ENCODE results near the gene UBA7.

DNA sequence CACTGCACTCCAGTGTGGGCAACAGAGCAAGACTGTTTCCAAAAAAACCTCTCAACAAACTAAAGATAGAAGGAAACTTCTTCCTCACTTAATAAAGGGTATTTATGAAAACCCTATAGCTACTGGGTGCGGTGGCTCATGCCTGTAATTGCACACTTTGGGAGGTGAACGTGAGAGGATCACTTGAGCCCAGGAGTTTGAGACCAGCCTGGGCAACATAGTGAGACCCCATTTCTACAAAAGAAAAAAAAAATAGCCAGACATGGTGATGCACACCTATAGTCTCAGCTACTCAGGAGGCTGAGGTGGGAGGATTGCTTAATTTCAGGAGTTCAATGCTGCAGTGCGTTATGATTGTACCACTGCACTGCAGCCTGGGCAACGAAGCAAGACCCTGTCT is 49.8 kb downstream of the UBA7 start:
- TF ChIP-seq YY1 (IDR thresholded peaks at IDR 0.05; ENCODE audit: insufficient read depth, insufficient read length), result no peak
- TF ChIP-seq ZNF274 (IDR thresholded peaks at IDR 0.05; ENCODE audit: low read depth, low read length), result no peak
